ENCODE results near the gene RBBP5.

The RBBP5 gene

GRCh38 chr1:205091043-205091740 lies 30.6 kb downstream of the RBBP5 start:
- no peak for TF ChIP-seq CTCF (IDR thresholded peaks at IDR 0.05; ENCODE audit: low read depth, low read length, missing control alignments)
- H3K4me3 ChIP-seq (ENCODE audit: low read depth, low read length) = no peak overlapping the region
- DNase-seq (ENCODE audit: low read depth) = no peak

GRCh38 chr1:205088341-205088740 lies 33.4 kb downstream of the RBBP5 start:
- no peak overlapping the region for H3K4me3 ChIP-seq (ENCODE audit: low read depth, low read length)
- no peak for DNase-seq (ENCODE audit: low read depth)
- TF ChIP-seq CTCF (IDR thresholded peaks at IDR 0.05; ENCODE audit: low read depth, low read length, missing control alignments) = no peak

GRCh38 chr1:205084360-205084759 lies 37.4 kb downstream of the RBBP5 start, which contains the start of gene TMEM81:
Gene TMEM81 (minus strand): TSS chr1:205084460. CDS start chr1:205084320, 140 bp downstream.
- no peak for DNase-seq (ENCODE audit: low read depth)
- no peak within 1 kb of the TSS for H3K4me3 ChIP-seq (ENCODE audit: low read depth, low read length)
- no peak for TF ChIP-seq CTCF (IDR thresholded peaks at IDR 0.05; ENCODE audit: low read depth, low read length, missing control alignments)

GRCh38 chr1:205082431-205082830 lies 39.3 kb downstream of the RBBP5 start:
- DNase-seq (ENCODE audit: low read depth) = no peak
- no peak for TF ChIP-seq CTCF (IDR thresholded peaks at IDR 0.05; ENCODE audit: low read depth, low read length, missing control alignments)
- H3K4me3 ChIP-seq (ENCODE audit: low read depth, low read length) = no peak overlapping the region

GRCh38 chr1:205077934-205078311 lies 43.9 kb downstream of the RBBP5 start:
- no peak for DNase-seq (ENCODE audit: low read depth)
- TF ChIP-seq CTCF (IDR thresholded peaks at IDR 0.05; ENCODE audit: low read depth, low read length, missing control alignments) = no peak
- no peak overlapping the region for H3K4me3 ChIP-seq (ENCODE audit: low read depth, low read length)

- TF ChIP-seq CTCF (IDR thresholded peaks at IDR 0.05; ENCODE audit: low read depth, low read length, missing control alignments) = no peak
- no peak overlapping the region for H3K4me3 ChIP-seq (ENCODE audit: low read depth, low read length)
- DNase-seq (ENCODE audit: low read depth) = no peak
Observed at GRCh38 chr1:205077158-205077933, 44.4 kb downstream of the RBBP5 start.

Measured in GM12864 (cell line).